ENCODE results near the gene DPEP1. TPM values are rescaled to one million over a fixed set of nuclear protein-coding genes. Genes with fewer than 3 reads are reported as not detected.

Gene DPEP1
- total RNA-seq (2014; rRNA removed; shearing (Covaris generic)) (not detected in 2 replicates), polyA plus RNA-seq (2016; fragmentation: Nextera tagmentation; extraction: Ambion mirVana) (not detected in 2 replicates)

- no peak for DNase-seq
- Histone ChIP-seq H4K20me1 (ENCODE audit: insufficient read depth) (no peaks in the 10 kb centered on the region), H3F3A (ENCODE audit: insufficient read depth) (no peaks in the 10 kb centered on the region; the same call in 1 of the 2 replicates), H3K27ac (no peak within 1 kb of the TSS), H3K27me3 (replicated peaks; ENCODE audit: insufficient read depth) (0 out of 2 replicates have a peak, but pooled peaks cover 2% of the 10 kb centered on the region), H3K36me3 (ENCODE audit: low read depth) (no peaks in the 10 kb centered on the region), H3K79me2 (ENCODE audit: insufficient read depth) (no peaks in the 10 kb centered on the region), H3K9me3 (ENCODE audit: low read depth) (no peaks in the 10 kb centered on the region), H3K4me2 (ENCODE audit: unreplicated experiment) (no peak within 1 kb of the TSS), H3K9me2 (ENCODE audit: insufficient read depth) (no peaks in the 10 kb centered on the region), H3K9ac (no peak within 1 kb of the TSS), H2AFZ (no peak within 1 kb of the TSS), H3K4me3 (no peak within 1 kb of the TSS), H3K4me1 (ENCODE audit: insufficient read depth) (no peaks in the 10 kb centered on the region)
- in situ Hi-C loops (cut with MboI), result no loop called here
- TF ChIP-seq EZH2phosphoT487 (IDR thresholded peaks at IDR 0.05; ENCODE audit: insufficient read depth, low read depth) (no peak), EZH2 (IDR thresholded peaks at IDR 0.05; ENCODE audit: insufficient read depth, poor library complexity, severe bottlenecking) (no peak)
- WGBS, 2 experiments (ENCODE audit: low coverage in 1 of 2, low lambda C conversion rate in 2 of 2, missing lambda C conversion rate in 2 of 2), result 81 to 84% methylated on average over 6 to 19 of the region's 19 CpGs
Measured at GRCh38 chr16:89613231-89613953, at the start of gene DPEP1. Gene DPEP1, plus strand, starts transcription at chr16:89613642. Its CDS starts 16,769 bp downstream, at chr16:89630411.

GRCh38 chr16:89564476-89565255, 48.8 kb upstream of the DPEP1 start:
- peaks cover 36% of the 10 kb centered on the region for H3K36me3 ChIP-seq (ENCODE audit: low read depth)
- no peaks in the 10 kb centered on the region for H3K9me2 ChIP-seq (ENCODE audit: insufficient read depth)
- in situ Hi-C loops (cut with MboI), result no loop called here
- peak overlapping the region; percentile 96; the same call in 1 of the 2 replicates for H3K9ac ChIP-seq
- peaks cover 58% of the 10 kb centered on the region for H3F3A ChIP-seq (ENCODE audit: insufficient read depth)
- H3K4me1 ChIP-seq (ENCODE audit: insufficient read depth), result peaks cover 27% of the 10 kb centered on the region
- no peaks in the 10 kb centered on the region for H3K27me3 ChIP-seq (replicated peaks; ENCODE audit: insufficient read depth)
- TF ChIP-seq EZH2phosphoT487 (IDR thresholded peaks at IDR 0.05; ENCODE audit: insufficient read depth, low read depth) (no peak), EZH2 (IDR thresholded peaks at IDR 0.05; ENCODE audit: insufficient read depth, poor library complexity, severe bottlenecking) (no peak)
- peaks cover 33% of the 10 kb centered on the region for H4K20me1 ChIP-seq (ENCODE audit: insufficient read depth)
- no peaks in the 10 kb centered on the region for H3K9me3 ChIP-seq (ENCODE audit: low read depth)
- peaks cover 30% of the 10 kb centered on the region for H3K79me2 ChIP-seq (ENCODE audit: insufficient read depth)
- H3K4me3 ChIP-seq, result no peak overlapping the region
- peak; percentile 29 for DNase-seq
- H2AFZ ChIP-seq, result no peak overlapping the region
- H3K4me2 ChIP-seq (ENCODE audit: unreplicated experiment), result peak overlapping the region; percentile 60
- H3K27ac ChIP-seq, result no peak overlapping the region
- WGBS, 2 experiments (ENCODE audit: low coverage in 1 of 2, low lambda C conversion rate in 2 of 2, missing lambda C conversion rate in 2 of 2), result 76 to 78% methylated on average over 22 of the region's 22 CpGs

GRCh38 chr16:89565256-89565505, 48.3 kb upstream of the DPEP1 start:
- Histone ChIP-seq H3K4me2 (ENCODE audit: unreplicated experiment) (peak overlapping the region; percentile 60), H3K9ac (peak overlapping the region; percentile 29; the same call in 1 of the 2 replicates)

GRCh38 chr16:89565506-89566372, 47.7 kb upstream of the DPEP1 start:
- Histone ChIP-seq H3K4me2 (ENCODE audit: unreplicated experiment) (peak overlapping the region; percentile 60), H3K4me3 (peak overlapping the region; percentile 21), H3K79me2 (ENCODE audit: insufficient read depth) (peaks cover 27% of the 10 kb centered on the region), H2AFZ (no peak overlapping the region), H3K9me2 (ENCODE audit: insufficient read depth) (no peaks in the 10 kb centered on the region), H3F3A (ENCODE audit: insufficient read depth) (peaks cover 56% of the 10 kb centered on the region), H4K20me1 (ENCODE audit: insufficient read depth) (peaks cover 33% of the 10 kb centered on the region), H3K27me3 (replicated peaks; ENCODE audit: insufficient read depth) (no peaks in the 10 kb centered on the region), H3K4me1 (ENCODE audit: insufficient read depth) (peaks cover 26% of the 10 kb centered on the region), H3K9ac (peak overlapping the region; percentile 29; the same call in 1 of the 2 replicates), H3K36me3 (ENCODE audit: low read depth) (peaks cover 36% of the 10 kb centered on the region), H3K27ac (peak overlapping the region; percentile 2; the same call in 1 of the 2 replicates), H3K9me3 (ENCODE audit: low read depth) (no peaks in the 10 kb centered on the region)
- in situ Hi-C loops (cut with MboI), result no loop called here
- peak; percentile 71 for DNase-seq
- TF ChIP-seq EZH2phosphoT487 (IDR thresholded peaks at IDR 0.05; ENCODE audit: insufficient read depth, low read depth) (no peak), EZH2 (IDR thresholded peaks at IDR 0.05; ENCODE audit: insufficient read depth, poor library complexity, severe bottlenecking) (no peak)
- 3 to 4% methylated on average over 45 to 46 of the region's 46 CpGs for WGBS, 2 experiments (ENCODE audit: low coverage in 1 of 2, low lambda C conversion rate in 2 of 2, missing lambda C conversion rate in 2 of 2)

More at GRCh38 chr16:89565256-89565505, 48.3 kb upstream of the DPEP1 start:
- Histone ChIP-seq H3K9me2 (ENCODE audit: insufficient read depth) (no peaks in the 10 kb centered on the region), H3K36me3 (ENCODE audit: low read depth) (peaks cover 36% of the 10 kb centered on the region), H2AFZ (no peak overlapping the region), H3K4me3 (peak overlapping the region; percentile 21), H3K9me3 (ENCODE audit: low read depth) (no peaks in the 10 kb centered on the region), H3K79me2 (ENCODE audit: insufficient read depth) (peaks cover 30% of the 10 kb centered on the region), H3K27me3 (replicated peaks; ENCODE audit: insufficient read depth) (no peaks in the 10 kb centered on the region), H3K4me1 (ENCODE audit: insufficient read depth) (peaks cover 26% of the 10 kb centered on the region), H3K27ac (0 out of 2 replicates have a peak overlapping the region, but pooled peaks have one; percentile 2), H4K20me1 (ENCODE audit: insufficient read depth) (peaks cover 33% of the 10 kb centered on the region), H3F3A (ENCODE audit: insufficient read depth) (peaks cover 56% of the 10 kb centered on the region)
- TF ChIP-seq EZH2phosphoT487 (IDR thresholded peaks at IDR 0.05; ENCODE audit: insufficient read depth, low read depth) (no peak), EZH2 (IDR thresholded peaks at IDR 0.05; ENCODE audit: insufficient read depth, poor library complexity, severe bottlenecking) (no peak)
- WGBS, 2 experiments (ENCODE audit: low coverage in 1 of 2, low lambda C conversion rate in 2 of 2, missing lambda C conversion rate in 2 of 2), result 6 to 7% methylated on average over 3 of the region's 3 CpGs
- in situ Hi-C loops (cut with MboI), result no loop called here
- DNase-seq, result no peak
